A549 (cell line): Measurements from ENCODE around the gene ADSL. TPM values are rescaled to one million over a fixed set of nuclear protein-coding genes. Genes with fewer than 3 reads are reported as not detected.

Source experiments
- ATAC-seq, 2 experiments: fragments of 200-7000 bp in 1 of 2; fragments of >200 bp in 1 of 2; cut with Nextera tagmentation in 1 of 2; cut with Tn5 transposase in 1 of 2; 3 replicates each; pipeline versions ENCODE4 v1.8.0 to v1.9.1; 2018 to 2020; ENCODE audit warnings: mild to moderate bottlenecking in 1 of 2, moderate library complexity in 1 of 2
- CTCF ChIA-PET: fragments of 300-600 bp; sonication (Branson Sonifier 250); formaldehyde crosslinking; extraction: SDS; loops from one replicate; lab custom pipeline; 2021; ENCODE audit warnings: antibody characterized with exemption, inconsistent platforms; lab: Yijun Ruan, JAX
- POLR2A ChIA-PET: fragments of 350-600 bp; formaldehyde crosslinking; extraction: SDS; loops from one replicate; lab custom pipeline; 2021; ENCODE audit warnings: antibody characterized with exemption, inconsistent platforms; lab: Yijun Ruan, JAX
- DNase-seq, 2 experiments: peaks; one replicate each; pipeline versions ENCODE4 v3.0.0 to v3.0.0-alpha.2; 2011 to 2016; ENCODE audit warnings: low read depth in 1 of 2, low spot score in 1 of 2
- FAIRE-seq: peaks from 2 replicates; lab custom pipeline; 2011; peaks lifted over from hg19 to GRCh38; lab: Jason Lieb, UNC
- H3K27ac ChIP-seq, 2 experiments: fragments of >200 bp; sonication (Bioruptor Twin); formaldehyde crosslinking; 3 replicates each; pipeline ENCODE4 v1.5.1; 2016 to 2017
- H3K4me1 ChIP-seq: fragments of >200 bp; sonication (Bioruptor Twin); formaldehyde crosslinking; 3 replicates; pipeline ENCODE4 v1.6.1; 2016
- H3K4me2 ChIP-seq: fragments of >200 bp; sonication (Bioruptor Twin); formaldehyde crosslinking; 3 replicates; pipeline ENCODE4 v1.6.1; 2016
- H3K4me3 ChIP-seq: fragments of >200 bp; sonication (Bioruptor Twin); formaldehyde crosslinking; 3 replicates; pipeline ENCODE4 v1.5.1; 2016
- H3K9me3 ChIP-seq: fragments of >200 bp; sonication (Bioruptor Twin); formaldehyde crosslinking; 3 replicates; pipeline ENCODE4 v1.6.1; 2016
- BHLHE40 ChIP-seq: IDR thresholded peaks from 2 replicates; pipeline ENCODE4 v1.6.1; 2012; ENCODE audit warnings: low read depth, low read length, inconsistent platforms
- CEBPB ChIP-seq, 2 experiments: fragments of >200 bp in 1 of 2; sonication (Bioruptor Twin) in 1 of 2; formaldehyde crosslinking in 1 of 2; IDR thresholded peaks; 2 replicates each; pipeline ENCODE4 v1.6.1; 2012 to 2016
- CHD2 ChIP-seq: fragments of 150-350 bp; IDR thresholded peaks from 2 replicates; pipeline ENCODE4 v1.6.1; 2014; ENCODE audit warnings: low read length; ENCODE audit not compliant: partially characterized antibody
- CHD4 ChIP-seq: fragments of 200-600 bp; sonication (generic); IDR thresholded peaks from 2 replicates; pipeline ENCODE4 v1.6.1; 2016; ENCODE audit warnings: antibody characterized with exemption, mild to moderate bottlenecking, borderline replicate concordance
- EHF ChIP-seq: fragments of 250-450 bp; sonication (Bioruptor Pico); IDR thresholded peaks from 2 replicates; pipeline ENCODE4 v1.5.0; 2020; ENCODE audit warnings: mild to moderate bottlenecking
- ESRRA ChIP-seq: fragments of 150-350 bp; IDR thresholded peaks from 2 replicates; pipeline ENCODE4 v1.6.1; 2014; ENCODE audit warnings: mild to moderate bottlenecking, low read length, borderline replicate concordance
- FOSB ChIP-seq: fragments of 250-450 bp; sonication (Bioruptor Pico); IDR thresholded peaks from 2 replicates; pipeline ENCODE4 v1.5.0; 2020; ENCODE audit warnings: mild to moderate bottlenecking, moderate library complexity
- HDAC2 ChIP-seq: fragments of 200-600 bp; sonication (generic); IDR thresholded peaks from 2 replicates; pipeline ENCODE4 v1.6.1; 2016
- HOXB13 ChIP-seq: fragments of 250-450 bp; sonication (Bioruptor Pico); IDR thresholded peaks from 2 replicates; pipeline ENCODE4 v1.5.0; 2020; ENCODE audit warnings: low read depth, mild to moderate bottlenecking, moderate library complexity
- JUN ChIP-seq, 2 experiments: fragments of >200 bp; sonication (Bioruptor Twin); formaldehyde crosslinking; IDR thresholded peaks; 2 replicates in 1 of 2; 3 replicates in 1 of 2; pipeline ENCODE4 v1.6.1; 2016 to 2017
- KDM1A ChIP-seq: fragments of 200-600 bp; sonication (generic); IDR thresholded peaks from 2 replicates; pipeline ENCODE4 v1.6.1; 2016; ENCODE audit warnings: low read depth, mild to moderate bottlenecking
- MAZ ChIP-seq: fragments of 150-350 bp; IDR thresholded peaks from 2 replicates; pipeline ENCODE4 v1.6.1; 2014; ENCODE audit warnings: antibody characterized with exemption, low read depth, low read length, borderline replicate concordance
- MYC ChIP-seq: IDR thresholded peaks from 2 replicates; pipeline ENCODE4 v1.6.1; 2012; ENCODE audit warnings: mild to moderate bottlenecking, inconsistent platforms, low read length, improper control_type of control experiment, borderline replicate concordance
- NPAS2 ChIP-seq: fragments of 250-450 bp; sonication (Bioruptor Pico); IDR thresholded peaks from 2 replicates; pipeline ENCODE4 v1.8.0; 2022; ENCODE audit warnings: mild to moderate bottlenecking, moderate library complexity, borderline replicate concordance
- NR3C1 ChIP-seq: fragments of >200 bp; sonication (Bioruptor Twin); formaldehyde crosslinking; IDR thresholded peaks from 3 replicates; pipeline ENCODE4 v1.6.1; 2017
- RAD21 ChIP-seq, 2 experiments: fragments of >200 bp in 1 of 2; sonication (Bioruptor Twin) in 1 of 2; formaldehyde crosslinking in 1 of 2; IDR thresholded peaks in 1 of 2; conservative IDR thresholded peaks in 1 of 2; 2 replicates in 1 of 2; 3 replicates in 1 of 2; pipeline ENCODE4 v1.6.1; 2012 to 2018; ENCODE audit warnings: inconsistent platforms in 1 of 2
- RARB ChIP-seq: fragments of 250-450 bp; sonication (Bioruptor Pico); IDR thresholded peaks from 2 replicates; pipeline ENCODE4 v1.8.0; 2021; ENCODE audit warnings: mild to moderate bottlenecking, moderate library complexity
- RFX5 ChIP-seq: fragments of 450-650 bp; IDR thresholded peaks from 2 replicates; pipeline ENCODE4 v1.7.1; 2014; ENCODE audit warnings: antibody characterized with exemption, mild to moderate bottlenecking, moderate library complexity
- SMC3 ChIP-seq: fragments of >200 bp; sonication (Bioruptor Twin); formaldehyde crosslinking; IDR thresholded peaks from 3 replicates; pipeline ENCODE4 v1.6.1; 2018; ENCODE audit warnings: inconsistent platforms
- TFCP2L1 ChIP-seq: fragments of 250-450 bp; sonication (Bioruptor Pico); IDR thresholded peaks from 2 replicates; pipeline ENCODE4 v1.5.0; 2021; ENCODE audit warnings: mild to moderate bottlenecking
- TP53 ChIP-seq: fragments of 250-450 bp; sonication (Bioruptor Pico); IDR thresholded peaks from 2 replicates; pipeline ENCODE4 v1.5.0; 2021; ENCODE audit warnings: mild to moderate bottlenecking, moderate library complexity
- ZFP36 ChIP-seq: fragments of 450-650 bp; IDR thresholded peaks from 2 replicates; pipeline ENCODE4 v1.6.1; 2014; ENCODE audit warnings: borderline replicate concordance; ENCODE audit not compliant: partially characterized antibody
- ZNF302 ChIP-seq: fragments of 250-450 bp; sonication (Bioruptor Pico); IDR thresholded peaks from 2 replicates; pipeline ENCODE4 v1.9.0; 2021; ENCODE audit warnings: inconsistent platforms, mild to moderate bottlenecking, moderate library complexity
- WGBS: methylation state at CpG from one replicate; pipeline ENCODE4 v1.1.6; 2017; ENCODE audit errors: missing lambda C conversion rate; 5-methylcytosine and 5-hydroxymethylcytosine counted together
- polyA plus RNA-seq, 4 experiments: library from polyadenylated mRNA; depleted of rRNA in 3 of 4; stranded (reverse); fragments of >200 nt; fragmentation: RNase III in 1 of 4; extraction: RNeasy Plus Mini Kit Qiagen cat#74134 plus additional on column Dnase treatment in 1 of 4; gene quantifications; 2 replicates in 3 of 4; 3 replicates in 1 of 4; pipeline ENCODE4 v1.2.3, GENCODE V29; 2011 to 2017
- TF ChIP-seq, protein P1 (sequence below): IDR thresholded peaks from 2 replicates; pipeline ENCODE4 v1.6.1; 2012

Gene ADSL
- polyA plus RNA-seq, 2 of the 4 experiments (the other 2 are of a cell fraction) = 85.6 to 126 TPM

DNA sequence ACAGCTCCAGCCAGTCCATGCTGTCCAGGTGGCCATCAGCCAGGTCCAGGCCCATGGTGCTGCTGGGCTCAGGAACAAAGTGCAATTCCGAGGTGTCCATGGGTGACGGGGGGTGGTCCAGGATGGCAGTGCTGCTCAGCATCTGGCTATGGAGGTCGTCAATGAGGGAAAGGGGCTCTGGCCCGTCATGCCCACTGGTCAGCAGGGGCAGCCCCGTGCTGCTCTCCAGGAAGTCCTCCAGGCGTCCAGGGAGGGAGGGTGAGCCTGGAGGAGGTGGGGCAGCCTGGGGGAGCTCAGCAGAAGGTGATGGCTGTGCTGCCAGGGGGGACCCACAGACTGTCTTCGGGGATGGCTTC lies 65.2 kb downstream of the ADSL start:
- ATAC-seq (no peak), FAIRE-seq (no peak), DNase-seq (no peak)
- Histone ChIP-seq H3K27ac (no peak overlapping the region), H3K4me3 (no peak overlapping the region), H3K4me1 (0 out of 3 replicates have a peak, but pooled peaks cover 3% of the 10 kb centered on the region), H3K9me3 (no peaks in the 10 kb centered on the region), H3K4me2 (no peak overlapping the region)
- WGBS = 100% methylated on average over 1 of the region's 7 CpGs
- CTCF ChIA-PET = no interaction called here
- TF ChIP-seq HOXB13 (CRISPR knock-in tag) = no peak
- POLR2A ChIA-PET = no interaction called here

DNA sequence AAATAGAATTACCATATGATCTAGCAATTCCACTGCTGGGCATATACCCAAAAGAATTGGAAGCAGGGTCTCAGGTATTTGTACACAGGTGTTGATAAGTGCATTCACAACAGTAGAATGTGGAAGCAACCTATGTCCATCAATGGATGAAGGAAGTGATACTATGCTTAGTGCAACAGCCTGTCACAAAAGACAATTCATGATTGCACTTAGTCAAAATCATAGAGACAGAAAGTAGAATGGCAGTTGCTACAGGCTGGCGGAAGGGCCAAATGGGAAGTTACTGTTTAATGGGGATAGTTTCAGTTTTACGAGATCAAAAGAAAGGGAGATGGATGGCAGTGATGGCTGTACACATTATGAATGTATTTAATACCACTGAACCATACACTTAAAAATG lies 66.1 kb downstream of the ADSL start:
- 100% methylated on average over 2 of the region's 2 CpGs for WGBS
- H3K27ac ChIP-seq = no peak overlapping the region
- H3K9me3 ChIP-seq = no peaks in the 10 kb centered on the region
- H3K4me2 ChIP-seq = no peak overlapping the region
- no peak for FAIRE-seq
- no peak for DNase-seq
- ChIA-PET CTCF (no interaction called here), POLR2A (no interaction called here)
- no peak overlapping the region for H3K4me3 ChIP-seq
- ATAC-seq = no peak
- TF ChIP-seq TFCP2L1 (CRISPR knock-in tag) (no peak), TP53 (no peak), FOSB (CRISPR knock-in tag) (no peak)
- TF ChIP-seq, all 56 proteins: peak for 0
- H3K4me1 ChIP-seq = 0 out of 3 replicates have a peak, but pooled peaks cover 3% of the 10 kb centered on the region

DNA sequence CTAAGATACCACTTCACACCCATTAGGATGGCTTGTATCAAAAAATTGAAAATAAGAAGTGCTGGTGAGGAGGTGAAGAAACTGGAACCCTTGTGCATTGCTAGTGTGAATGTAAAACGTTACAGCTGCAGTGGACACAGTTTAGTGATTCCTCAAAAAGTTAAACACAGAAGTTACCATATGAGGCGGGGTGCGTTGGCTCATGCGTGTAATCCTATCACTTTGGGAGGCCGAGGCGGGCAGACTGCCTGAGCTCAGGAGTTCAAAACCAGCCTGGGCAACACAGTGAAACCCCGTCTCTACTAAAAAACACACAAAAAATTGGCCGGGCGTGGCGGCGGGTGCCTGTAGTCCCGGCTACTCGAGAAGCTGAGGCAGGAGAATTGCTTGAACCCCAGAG lies 67.6 kb downstream of the ADSL start:
- CTCF ChIA-PET = no interaction called here
- Histone ChIP-seq H3K27ac (no peak overlapping the region), H3K4me3 (no peak overlapping the region), H3K4me1 (0 out of 3 replicates have a peak, but pooled peaks cover 3% of the 10 kb centered on the region), H3K4me2 (no peak overlapping the region)
- ATAC-seq = no peak
- TF ChIP-seq BHLHE40 (no peak), NR3C1 (no peak), ESRRA (no peak), HOXB13 (CRISPR knock-in tag) (no peak), CHD4 (no peak), ZFP36 (no peak), RFX5 (no peak), CHD2 (no peak), EHF (CRISPR knock-in tag) (no peak), CEBPB (IDR thresholded peaks at IDR 0.05) (no peak), RARB (CRISPR knock-in tag) (no peak), HDAC2 (no peak)
- TF ChIP-seq, all 56 proteins: peak for 0
- no peak for DNase-seq
- POLR2A ChIA-PET = no interaction called here
- FAIRE-seq = no peak
- no peaks in the 10 kb centered on the region for H3K9me3 ChIP-seq
- WGBS = 92% methylated on average over 13 of the region's 13 CpGs

DNA sequence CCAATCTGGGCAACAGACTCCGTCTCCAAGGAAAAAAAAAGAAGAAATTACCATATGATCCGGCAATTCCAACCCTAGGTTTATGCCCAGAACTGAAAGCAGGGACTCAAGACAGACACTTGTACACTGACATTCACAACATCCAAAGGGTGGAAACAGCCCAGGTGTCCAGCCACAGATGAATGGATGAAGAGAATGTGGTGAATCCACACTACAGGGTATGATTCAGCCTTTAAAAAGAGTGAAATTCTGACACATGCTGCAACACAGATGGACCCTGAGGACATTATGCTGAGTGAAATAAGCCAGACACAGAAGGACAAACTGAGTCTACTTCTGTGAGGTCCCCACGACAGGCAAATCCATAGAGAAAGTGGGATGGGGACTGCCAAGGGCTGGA lies 68.0 kb downstream of the ADSL start:
- ChIA-PET CTCF (no interaction called here), POLR2A (no interaction called here)
- H3K4me2 ChIP-seq = no peak overlapping the region
- H3K4me1 ChIP-seq = 0 out of 3 replicates have a peak, but pooled peaks cover 3% of the 10 kb centered on the region
- ATAC-seq (no peak; a peak in 1 of 6 replicates), DNase-seq (no peak), FAIRE-seq (no peak)
- TF ChIP-seq MYC = no peak
- no peak overlapping the region for H3K4me3 ChIP-seq
- 78% methylated on average over 3 of the region's 3 CpGs for WGBS
- no peak overlapping the region for H3K27ac ChIP-seq
- no peaks in the 10 kb centered on the region for H3K9me3 ChIP-seq

DNA sequence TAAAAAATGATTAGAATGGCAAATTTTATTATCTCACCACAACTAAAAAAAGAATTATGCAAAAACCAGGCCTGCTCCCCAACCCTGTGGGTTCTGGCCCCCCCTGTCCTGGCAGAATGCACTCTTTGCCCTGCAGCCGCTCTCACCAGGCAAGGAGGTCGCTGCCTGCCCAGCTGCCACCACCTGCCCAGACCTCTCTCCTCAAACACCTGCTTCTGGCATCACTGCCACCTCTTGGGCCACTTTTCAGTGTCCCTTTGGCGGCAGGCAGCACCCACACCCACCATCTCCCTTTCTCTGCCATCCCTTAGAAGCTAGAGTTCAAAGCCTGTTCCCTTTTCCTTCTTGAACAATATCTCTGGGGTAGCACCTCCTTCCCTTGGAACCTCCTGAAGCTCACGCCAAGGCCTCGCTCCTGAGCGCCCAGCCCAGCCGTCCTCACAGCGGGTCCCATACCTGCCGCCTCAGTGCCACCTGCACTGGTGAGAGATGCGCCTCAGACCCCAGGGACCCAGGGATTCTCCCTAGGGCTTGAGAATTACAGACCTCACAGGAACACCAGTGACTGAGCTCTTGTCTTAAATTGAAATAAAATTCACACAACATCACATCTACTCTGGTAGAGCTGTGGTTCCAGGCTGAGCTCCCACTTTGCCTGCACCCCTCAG lies 68.7 kb downstream of the ADSL start:
- DNase-seq (no peak), FAIRE-seq (no peak), ATAC-seq (peak in 1 of 2 experiments; percentile 23; a peak in 1 of 6 replicates)
- no peak overlapping the region for H3K27ac ChIP-seq
- ChIA-PET POLR2A (no interaction called here), CTCF (interaction anchor here (0.7 to 1.0 kb wide), 3 partner anchors 9 to 231 kb away, joined by 3 read pairs; no protein-coding TSS in a partner anchor)
- TF ChIP-seq ZFP36 (no peak), MYC (no peak), SMC3 (no peak), MAZ (no peak), KDM1A (no peak), ZNF302 (CRISPR knock-in tag) (no peak), TP53 (no peak), RAD21 (conservative IDR thresholded peaks at IDR 0.05 in 1 of 2, IDR thresholded peaks at IDR 0.05 in 1 of 2) (no peak), JUN (IDR thresholded peaks at IDR 0.05) (no peak), NPAS2 (CRISPR knock-in tag) (no peak)
- TF ChIP-seq, protein P1, sequence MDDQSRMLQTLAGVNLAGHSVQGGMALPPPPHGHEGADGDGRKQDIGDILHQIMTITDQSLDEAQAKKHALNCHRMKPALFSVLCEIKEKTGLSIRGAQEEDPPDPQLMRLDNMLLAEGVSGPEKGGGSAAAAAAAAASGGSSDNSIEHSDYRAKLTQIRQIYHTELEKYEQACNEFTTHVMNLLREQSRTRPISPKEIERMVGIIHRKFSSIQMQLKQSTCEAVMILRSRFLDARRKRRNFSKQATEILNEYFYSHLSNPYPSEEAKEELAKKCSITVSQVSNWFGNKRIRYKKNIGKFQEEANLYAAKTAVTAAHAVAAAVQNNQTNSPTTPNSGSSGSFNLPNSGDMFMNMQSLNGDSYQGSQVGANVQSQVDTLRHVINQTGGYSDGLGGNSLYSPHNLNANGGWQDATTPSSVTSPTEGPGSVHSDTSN = no peak
- WGBS = 97% methylated on average over 10 of the region's 10 CpGs
- H3K9me3 ChIP-seq = no peaks in the 10 kb centered on the region
- H3K4me3 ChIP-seq = no peak overlapping the region
- H3K4me1 ChIP-seq = 0 out of 3 replicates have a peak, but pooled peaks cover 3% of the 10 kb centered on the region
- H3K4me2 ChIP-seq = no peak overlapping the region
